HG02588 (cell line): ENCODE measurements around the gene CRYBB3.
"Not testable (repeated sequence)": the region's sequence is repeated elsewhere in the genome, so short reads cannot be mapped to it uniquely, and the experiment has no call there.

Experiments used
- ATAC-seq: cut with Tn5 transposase; IDR thresholded peaks from one replicate; pipeline ENCODE4 v1.9.1; 2021; ENCODE audit warnings: mild to moderate bottlenecking, moderate library complexity; ENCODE audit not compliant: unreplicated experiment

CRYBB3 gene

GRCh38 chr22:25238058-25238457 is 38.4 kb downstream of the CRYBB3 start:
- ATAC-seq, result not testable (repeated sequence)

GRCh38 chr22:25255169-25255568 is 55.5 kb downstream of the CRYBB3 start:
- not testable (repeated sequence) for ATAC-seq
